Brain microvascular endothelial cell (primary cell): Measurements from ENCODE around the gene ZNF554.
A peak's percentile ranks its signal among the peaks of the same experiment; 100 is the strongest.

Source experiments
- DNase-seq: peaks from one replicate; pipeline ENCODE4 v3.0.0-alpha.2; 2020
- H3K27ac ChIP-seq: fragments of 250-450 bp; sonication (Bioruptor Pico); 2 replicates; pipeline ENCODE4 v1.5.1; 2020; ENCODE audit warnings: mild to moderate bottlenecking, moderate library complexity
- H3K27me3 ChIP-seq: fragments of 250-450 bp; sonication (Bioruptor Pico); replicated peaks from 2 replicates; pipeline ENCODE4 v1.5.1; 2020; ENCODE audit warnings: mild to moderate bottlenecking
- H3K36me3 ChIP-seq: fragments of 250-450 bp; sonication (Bioruptor Pico); replicated peaks from 2 replicates; pipeline ENCODE4 v1.5.1; 2020; ENCODE audit warnings: mild to moderate bottlenecking
- H3K4me3 ChIP-seq: 2 replicates; pipeline ENCODE4 v1.5.1; 2011; ENCODE audit warnings: low read depth, mild to moderate bottlenecking, control low read depth, low read length, moderate library complexity
- CTCF ChIP-seq: IDR thresholded peaks from 2 replicates; pipeline ENCODE4 v1.5.1; 2011; ENCODE audit warnings: low read depth, mild to moderate bottlenecking, moderate library complexity, low read length, control low read depth, inconsistent platforms; ENCODE audit errors: missing control alignments
- in situ Hi-C: cut with HindIII; loops from 2 replicates; pipeline ENCODE4 v1.10.0; 2017; ENCODE audit warnings: low sequenced_read_pairs, low pct_ligation_motif_present

Gene ZNF554

GRCh38 chr19:2827022-2827421 is 7.4 kb downstream of the ZNF554 start:
- in situ Hi-C loops: no loop called here
- Histone ChIP-seq H3K27me3 (no peaks in the 10 kb centered on the region), H3K4me3 (no peak overlapping the region), H3K36me3 (no peaks in the 10 kb centered on the region), H3K27ac (no peak overlapping the region)
- TF ChIP-seq CTCF: no peak
- DNase-seq: no peak

GRCh38 chr19:2827840-2828489 is 8.3 kb downstream of the ZNF554 start:
- H3K36me3 ChIP-seq: no peaks in the 10 kb centered on the region
- DNase-seq: no peak
- TF ChIP-seq CTCF: no peak
- no peak overlapping the region for H3K27ac ChIP-seq
- no peaks in the 10 kb centered on the region for H3K27me3 ChIP-seq
- in situ Hi-C loops: no loop called here
- H3K4me3 ChIP-seq: no peak overlapping the region

GRCh38 chr19:2834294-2834871 is 14.7 kb downstream of the ZNF554 start:
- DNase-seq: no peak
- Histone ChIP-seq H3K36me3 (no peaks in the 10 kb centered on the region), H3K4me3 (no peak overlapping the region), H3K27ac (no peak overlapping the region), H3K27me3 (no peaks in the 10 kb centered on the region)
- in situ Hi-C loops: no loop called here
- TF ChIP-seq CTCF: no peak

- no peak for DNase-seq
- H3K27me3 ChIP-seq: no peaks in the 10 kb centered on the region
- no peak for TF ChIP-seq CTCF
- in situ Hi-C loops: no loop called here
- H3K27ac ChIP-seq: no peak overlapping the region
- H3K4me3 ChIP-seq: no peak overlapping the region
- no peaks in the 10 kb centered on the region for H3K36me3 ChIP-seq
Observed at GRCh38 chr19:2837430-2837829, 17.8 kb downstream of the ZNF554 start.

GRCh38 chr19:2840794-2841791 is 21.4 kb downstream of the ZNF554 start, which contains the start of gene ZNF555:
Gene ZNF555, plus strand, starts transcription at chr19:2841475. Its CDS starts 98 bp downstream, at chr19:2841573.
- in situ Hi-C loops: no loop called here
- Histone ChIP-seq H3K27me3 (no peaks in the 10 kb centered on the region), H3K36me3 (no peaks in the 10 kb centered on the region), H3K4me3 (peak within 1 kb of the TSS; percentile 76), H3K27ac (peak within 1 kb of the TSS; percentile 93)
- DNase-seq: peak; percentile 100
- peak; percentile 46 for TF ChIP-seq CTCF
